ENCODE data around the gene LDLRAD4.

The LDLRAD4 gene

DNA sequence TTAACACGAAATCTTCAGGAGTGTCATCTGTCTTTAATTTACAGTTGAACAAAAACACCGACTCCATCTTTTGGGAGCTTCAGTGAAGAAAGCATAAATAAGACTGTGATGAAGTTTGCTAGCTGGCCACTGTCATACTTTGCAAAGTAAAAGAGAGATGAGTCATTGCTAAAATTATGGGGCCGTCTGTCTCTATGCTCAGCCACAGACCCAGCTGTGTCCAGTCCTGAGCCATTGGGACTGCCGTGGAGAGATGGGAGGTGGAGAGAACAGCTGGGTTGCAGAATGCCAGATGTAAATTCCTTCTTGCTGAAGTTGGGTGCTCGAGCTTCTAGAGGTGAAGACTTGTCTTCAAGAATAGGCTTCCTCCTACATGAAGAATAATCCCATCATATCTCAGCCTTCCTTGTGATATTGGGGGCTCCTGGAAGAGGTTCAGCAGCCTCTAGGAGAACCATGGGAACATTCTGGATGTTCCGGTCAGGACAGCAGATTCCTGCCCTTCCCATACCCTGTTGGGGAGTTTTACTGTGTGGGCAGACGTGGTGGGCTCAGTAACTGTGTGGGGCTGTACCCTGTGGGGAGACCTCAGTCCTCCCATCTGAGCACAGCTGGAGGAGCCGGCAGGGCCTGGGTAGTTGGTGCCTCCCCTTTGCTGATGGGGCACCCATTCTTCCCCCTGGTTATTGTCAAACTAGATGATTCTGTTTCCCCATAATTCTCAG is 71.1 kb downstream of the LDLRAD4 start:
- DNase-seq, result no peak

- no peak for DNase-seq
Measured at GRCh38 chr18:13290856-13291271, 72.3 kb downstream of the LDLRAD4 start.

DNA sequence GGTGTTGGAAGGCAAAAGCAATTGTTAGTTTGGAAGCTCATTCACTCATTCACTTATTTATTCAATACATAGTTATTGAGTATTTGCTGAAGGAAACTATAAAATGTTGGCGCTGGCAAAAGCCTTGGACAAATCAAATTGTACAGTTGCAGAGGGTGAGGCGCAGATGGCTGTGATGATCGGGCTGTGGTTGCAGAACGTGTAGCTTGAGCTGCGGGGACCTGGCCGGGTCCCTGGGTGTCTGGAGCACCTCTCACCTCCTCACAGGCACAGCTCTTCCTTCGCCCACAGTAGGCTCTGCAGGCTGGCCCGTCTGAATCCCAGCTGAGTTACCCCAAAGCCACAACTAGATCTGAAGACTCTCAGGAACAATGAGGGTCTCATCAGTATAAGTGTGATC is 72.7 kb downstream of the LDLRAD4 start:
- no peak for DNase-seq

DNA sequence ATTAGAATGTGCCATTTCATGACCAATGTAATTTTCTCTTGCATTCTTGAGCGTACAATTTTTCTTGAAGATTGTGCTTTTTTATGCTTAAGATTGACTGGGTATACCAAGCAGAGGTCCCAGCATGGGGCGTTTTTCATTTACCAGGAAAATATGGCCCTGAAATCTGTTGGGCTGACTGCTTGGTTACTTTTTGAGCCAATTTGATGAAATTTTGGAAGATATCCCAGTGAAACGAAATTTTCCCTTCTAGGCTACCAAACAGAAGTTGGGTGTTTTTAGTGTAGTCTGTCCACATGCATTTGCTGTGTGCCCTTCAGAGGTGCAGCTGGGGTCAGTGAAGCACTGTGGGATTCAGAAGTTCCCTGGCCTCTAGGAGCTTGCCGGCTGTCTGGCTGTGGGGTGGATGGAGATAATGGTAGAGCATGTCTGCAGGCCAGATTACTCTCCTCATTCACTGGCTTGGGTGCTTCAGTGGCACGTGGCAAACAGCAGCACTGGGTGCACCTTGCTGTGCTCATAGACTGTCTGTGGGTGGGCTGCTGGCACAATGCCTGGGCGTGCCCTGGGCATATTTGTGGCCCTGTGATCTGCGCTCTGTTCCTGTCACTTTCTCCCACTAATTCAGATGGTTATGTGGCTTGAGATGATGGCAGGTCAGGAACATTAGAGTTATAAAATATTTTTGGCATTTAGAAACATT is 73.3 kb downstream of the LDLRAD4 start:
- DNase-seq, result no peak

DNA sequence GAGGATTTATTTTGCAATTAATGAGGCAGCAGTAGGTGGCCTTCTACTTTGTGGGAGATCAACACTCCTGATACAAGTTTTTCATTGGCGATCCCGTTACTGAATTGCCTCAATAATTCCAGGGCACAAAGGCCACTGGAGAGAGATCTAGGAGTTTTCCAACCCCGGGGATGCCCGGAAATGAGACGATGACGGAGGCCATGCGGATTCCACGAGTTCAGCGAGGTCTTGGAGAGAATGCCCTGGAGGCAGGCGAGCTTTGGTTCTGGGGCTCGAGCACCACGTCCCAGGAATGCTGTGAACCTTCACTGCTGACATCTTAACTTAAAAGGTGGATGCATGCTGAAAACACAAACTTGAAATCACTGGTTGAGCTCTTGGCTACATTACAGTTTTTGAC is 74.2 kb downstream of the LDLRAD4 start:
- DNase-seq, result no peak

- no peak for DNase-seq
Measured at GRCh38 chr18:13294309-13294708, 75.7 kb downstream of the LDLRAD4 start.

DNA sequence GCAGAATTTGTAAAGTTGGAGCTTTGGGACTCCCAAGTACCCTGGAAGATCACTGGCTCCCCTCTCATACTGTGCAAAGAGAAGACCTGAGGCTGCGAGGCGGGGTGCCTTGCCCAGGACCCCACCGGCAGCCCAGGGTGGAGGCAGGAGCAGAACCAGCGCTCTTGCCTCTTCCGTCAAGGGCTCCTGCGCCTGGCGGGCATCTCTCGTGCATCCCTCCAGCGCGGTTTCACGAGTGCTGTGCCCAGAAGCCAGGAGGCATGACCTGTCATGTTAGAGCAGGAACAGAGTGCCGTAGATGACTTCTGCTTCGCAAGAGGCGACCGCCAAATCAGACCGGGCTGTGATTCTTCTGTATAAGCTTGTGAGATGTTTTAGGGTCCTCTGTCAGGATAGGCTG is 77.3 kb downstream of the LDLRAD4 start:
- no peak for DNase-seq

DNA sequence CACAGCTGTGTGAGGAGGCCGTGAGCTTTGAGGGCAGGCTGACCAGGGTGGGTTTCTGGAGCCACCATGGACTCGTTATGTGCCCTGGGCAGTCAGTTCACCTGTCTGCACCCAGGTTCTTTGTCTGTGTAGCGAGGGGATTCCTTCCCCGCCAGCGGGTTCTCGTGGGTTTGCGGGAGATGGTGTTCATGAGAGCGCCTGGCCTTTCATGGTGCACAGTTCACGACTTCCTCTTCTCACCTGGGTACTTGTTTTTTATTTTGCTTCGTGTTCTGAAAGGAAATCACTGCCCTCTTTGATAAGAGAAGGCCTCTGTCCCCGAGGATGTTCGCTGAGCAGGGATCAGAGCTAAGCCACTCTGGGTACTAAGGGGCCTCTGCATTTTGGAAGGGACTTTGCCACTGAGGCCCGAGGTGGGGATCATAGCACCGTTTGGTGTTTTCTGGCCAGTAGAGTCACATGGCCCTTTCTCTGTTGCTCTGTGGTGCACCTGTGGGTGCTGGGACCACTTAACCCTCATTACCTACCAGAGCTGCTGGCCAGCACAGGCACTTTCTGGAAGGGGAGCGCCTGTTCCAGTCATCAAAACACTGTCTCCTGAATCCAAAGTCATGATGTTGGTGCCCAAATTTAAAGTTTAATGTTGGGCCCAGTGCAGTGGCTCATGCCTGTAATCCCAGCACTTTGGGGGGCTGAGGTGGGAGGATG is 78.5 kb downstream of the LDLRAD4 start:
- DNase-seq, result no peak

DNA sequence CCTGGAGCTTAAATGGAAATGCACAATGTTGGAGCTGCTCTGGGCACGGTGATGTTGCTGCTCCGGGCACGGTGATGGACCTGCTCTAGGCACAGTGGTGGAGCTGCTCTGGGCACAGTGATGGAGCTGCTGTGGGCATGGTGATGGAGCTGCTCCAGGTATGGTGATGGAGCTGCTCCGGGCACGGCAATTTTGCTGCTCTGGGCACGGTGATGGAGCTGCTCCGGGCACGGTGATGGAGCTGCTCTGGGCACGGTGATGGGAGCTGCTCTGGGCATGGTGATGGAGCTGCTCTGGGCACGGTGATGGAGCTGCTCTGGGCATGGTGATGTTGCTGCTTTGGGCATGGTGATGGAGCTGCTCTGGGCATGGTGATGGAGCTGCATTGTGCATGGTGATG is 79.7 kb downstream of the LDLRAD4 start:
- DNase-seq, result no peak

GRCh38 chr18:13300029-13300428 is 81.5 kb downstream of the LDLRAD4 start:
- DNase-seq, result no peak

DNA sequence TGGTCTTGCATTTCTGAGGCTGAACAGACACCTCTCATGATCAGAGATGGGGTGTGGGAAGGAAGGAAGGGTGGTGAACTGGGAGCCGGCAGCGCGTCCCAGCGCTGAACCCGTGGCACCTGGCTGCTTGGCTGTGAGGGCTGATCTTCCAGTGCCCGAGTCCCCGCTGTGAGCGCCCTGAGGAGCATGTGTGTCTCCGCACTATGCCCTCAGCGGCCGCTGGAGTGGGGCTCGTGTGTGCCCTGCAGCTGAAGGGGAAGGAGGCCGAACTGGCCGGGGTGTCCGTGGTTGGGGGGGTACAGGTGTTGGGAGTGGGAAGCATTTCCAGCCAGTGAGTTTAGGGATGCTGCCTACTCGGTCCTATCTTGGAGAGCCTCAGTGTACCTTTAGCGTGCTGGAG is 82.2 kb downstream of the LDLRAD4 start:
- DNase-seq, result no peak

- no peak for DNase-seq
Measured at GRCh38 chr18:13302040-13302439, 83.5 kb downstream of the LDLRAD4 start.

DNA sequence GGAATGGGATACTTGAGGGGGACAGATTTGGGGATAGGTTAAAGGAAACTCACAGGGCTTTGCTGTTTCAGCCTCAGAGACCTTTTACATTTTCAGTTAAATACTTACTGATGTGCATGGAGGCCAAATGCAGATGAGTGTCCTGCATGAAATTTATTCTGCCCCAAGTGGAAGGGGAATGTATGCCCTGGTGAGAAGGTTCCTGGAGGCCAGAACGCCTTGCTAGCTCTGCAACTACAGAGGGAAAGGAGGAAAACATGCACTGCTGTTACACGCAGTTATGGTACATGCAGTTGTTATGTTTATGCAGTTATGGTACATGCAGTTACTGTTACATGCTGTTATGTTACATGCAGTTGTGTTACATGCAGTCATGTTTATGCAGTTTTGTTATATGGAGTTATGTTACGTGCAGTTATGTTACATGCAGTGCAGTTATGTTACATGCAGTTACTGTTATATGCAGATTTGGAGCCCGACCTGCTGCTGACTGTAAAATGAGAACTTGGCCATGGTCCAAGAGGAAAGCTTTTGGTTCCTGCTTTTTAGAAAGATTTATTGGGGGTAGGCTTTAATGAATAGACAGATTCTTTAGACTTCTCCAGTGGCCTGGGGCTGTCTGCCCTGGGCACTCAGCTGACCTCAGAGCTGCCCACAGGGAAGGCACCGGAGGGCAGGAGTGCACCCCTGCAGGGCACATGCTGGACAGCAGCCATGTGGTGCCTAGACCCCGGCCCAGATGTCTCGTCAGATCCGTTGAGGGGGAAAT is 84.1 kb downstream of the LDLRAD4 start:
- no peak for DNase-seq

DNA sequence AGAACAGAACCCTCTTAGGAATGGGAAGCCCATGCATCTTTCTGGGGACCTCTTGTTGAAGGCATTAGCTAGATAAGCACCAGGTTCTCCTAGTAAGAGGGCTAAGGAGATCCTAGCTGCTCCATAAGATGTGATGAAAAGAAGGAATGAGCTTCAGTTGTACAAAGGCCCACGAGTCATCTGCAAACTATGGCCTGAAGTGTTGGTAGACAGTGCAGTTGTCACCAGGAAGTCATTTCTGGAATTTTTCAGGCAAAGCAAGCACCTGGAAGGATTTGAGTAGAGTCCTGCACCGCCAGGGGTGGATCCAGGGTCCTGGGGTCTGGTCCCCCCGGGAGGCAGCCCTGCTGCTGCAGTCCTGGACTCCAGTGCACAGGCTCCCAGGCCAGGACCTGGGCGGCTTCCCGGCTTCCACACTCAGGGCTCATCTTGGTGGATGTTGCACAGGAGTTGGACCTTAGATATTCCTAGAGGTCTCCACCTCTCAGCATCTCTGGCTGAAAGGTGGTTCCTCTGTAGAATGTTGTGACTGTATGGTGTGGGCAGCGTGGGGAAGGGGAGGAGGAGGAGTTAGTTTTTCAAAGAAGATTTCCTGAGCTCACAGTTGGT is 85.3 kb downstream of the LDLRAD4 start:
- no peak for DNase-seq

GRCh38 chr18:13305301-13305700 is 86.7 kb downstream of the LDLRAD4 start:
- no peak for DNase-seq

- DNase-seq, result no peak
Measured at GRCh38 chr18:13306583-13306982, 88.0 kb downstream of the LDLRAD4 start.

GRCh38 chr18:13308369-13308768 is 89.8 kb downstream of the LDLRAD4 start:
- DNase-seq, result no peak

- DNase-seq, result no peak
Measured at GRCh38 chr18:13309031-13309747, 90.6 kb downstream of the LDLRAD4 start.

DNA sequence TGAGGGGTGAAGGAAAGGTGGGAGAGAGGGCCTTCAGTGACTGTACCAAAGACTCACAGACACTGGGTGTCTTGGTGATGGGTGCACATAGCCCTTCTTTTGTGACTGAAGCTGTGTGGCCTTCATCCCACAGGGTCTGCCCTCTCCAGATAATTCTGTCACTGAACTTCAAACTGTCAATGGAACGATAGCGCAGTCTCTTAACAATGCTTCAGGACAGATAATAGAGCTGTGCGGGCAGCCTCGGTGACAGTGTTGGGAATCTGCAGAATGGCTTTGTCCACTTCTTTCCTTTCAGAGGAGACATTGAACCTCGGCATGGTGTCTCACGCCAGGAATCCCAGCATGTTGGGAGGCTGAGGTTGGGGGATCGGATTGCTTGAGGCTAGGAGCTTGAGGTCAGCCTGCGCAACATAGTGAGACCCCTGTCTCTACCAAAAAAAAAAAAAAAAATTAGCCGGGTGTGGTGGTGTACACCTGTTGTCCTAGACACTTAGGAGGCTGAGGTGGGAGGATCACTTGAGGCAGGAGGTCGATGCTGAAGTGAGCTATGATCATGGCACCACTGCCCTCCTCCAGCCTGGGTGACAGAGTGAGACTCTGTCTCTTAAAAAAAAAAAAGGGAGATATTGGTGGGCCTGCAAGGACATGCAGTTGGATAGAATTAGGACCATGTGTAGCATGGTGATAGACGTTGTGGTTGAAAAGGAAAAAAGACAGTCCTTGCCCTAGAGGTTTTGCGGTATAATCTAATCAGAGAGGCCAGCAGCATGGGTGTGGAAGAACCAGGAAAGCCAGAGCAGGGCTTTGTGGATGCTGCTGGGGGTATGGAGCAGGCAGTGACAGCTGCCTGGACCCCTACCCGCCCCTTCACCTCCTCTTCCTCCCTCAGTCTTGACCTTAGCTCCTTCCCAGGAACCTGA is 91.4 kb downstream of the LDLRAD4 start:
- DNase-seq, result no peak

GRCh38 chr18:13311193-13311592 is 92.6 kb downstream of the LDLRAD4 start:
- DNase-seq, result no peak

DNA sequence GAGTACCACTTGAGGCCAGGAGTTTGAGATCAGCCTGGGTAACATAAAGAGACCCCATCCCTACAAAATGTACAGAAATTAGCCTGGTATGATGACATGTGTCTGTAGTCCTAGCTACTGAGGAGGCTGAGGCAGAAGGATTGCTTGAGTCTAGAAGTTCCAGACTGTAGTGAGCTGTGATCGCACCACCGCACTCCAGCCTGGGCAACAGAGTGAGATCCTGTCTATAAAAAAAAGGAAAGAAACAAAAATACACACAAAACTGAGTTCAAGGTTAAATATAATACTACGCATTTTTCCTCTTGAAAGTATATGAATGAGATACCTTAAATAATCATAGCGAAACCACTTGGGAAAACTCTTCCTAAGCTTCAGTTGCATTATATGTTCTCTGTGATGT is 94.0 kb downstream of the LDLRAD4 start:
- no peak for DNase-seq
